Measurements from ENCODE around the gene EGFLAM.

DNA sequence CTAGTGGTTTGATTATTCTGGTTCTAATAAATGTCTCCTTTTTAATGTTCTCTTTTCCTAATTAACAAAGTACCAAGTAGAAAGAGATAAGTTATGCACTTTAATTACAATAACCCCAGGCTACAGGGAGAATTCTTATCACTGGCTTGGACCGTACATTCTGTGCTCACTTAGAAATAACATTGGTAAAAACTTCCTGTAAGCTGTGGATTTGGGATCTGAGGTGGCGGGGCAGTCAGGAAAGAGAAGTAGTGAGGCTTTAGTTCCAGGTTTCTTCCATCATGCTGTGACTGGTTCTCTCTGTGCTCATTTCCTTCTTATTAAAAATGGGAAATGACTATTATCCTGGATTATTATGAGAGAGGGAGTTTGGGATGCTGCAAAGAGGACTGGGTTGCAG, 142.0 kb downstream of the EGFLAM start:
- no peak for TF ChIP-seq EP300 (IDR thresholded peaks at IDR 0.05)
- TF ChIP-seq, protein P1, sequence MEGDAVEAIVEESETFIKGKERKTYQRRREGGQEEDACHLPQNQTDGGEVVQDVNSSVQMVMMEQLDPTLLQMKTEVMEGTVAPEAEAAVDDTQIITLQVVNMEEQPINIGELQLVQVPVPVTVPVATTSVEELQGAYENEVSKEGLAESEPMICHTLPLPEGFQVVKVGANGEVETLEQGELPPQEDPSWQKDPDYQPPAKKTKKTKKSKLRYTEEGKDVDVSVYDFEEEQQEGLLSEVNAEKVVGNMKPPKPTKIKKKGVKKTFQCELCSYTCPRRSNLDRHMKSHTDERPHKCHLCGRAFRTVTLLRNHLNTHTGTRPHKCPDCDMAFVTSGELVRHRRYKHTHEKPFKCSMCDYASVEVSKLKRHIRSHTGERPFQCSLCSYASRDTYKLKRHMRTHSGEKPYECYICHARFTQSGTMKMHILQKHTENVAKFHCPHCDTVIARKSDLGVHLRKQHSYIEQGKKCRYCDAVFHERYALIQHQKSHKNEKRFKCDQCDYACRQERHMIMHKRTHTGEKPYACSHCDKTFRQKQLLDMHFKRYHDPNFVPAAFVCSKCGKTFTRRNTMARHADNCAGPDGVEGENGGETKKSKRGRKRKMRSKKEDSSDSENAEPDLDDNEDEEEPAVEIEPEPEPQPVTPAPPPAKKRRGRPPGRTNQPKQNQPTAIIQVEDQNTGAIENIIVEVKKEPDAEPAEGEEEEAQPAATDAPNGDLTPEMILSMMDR (IDR thresholded peaks at IDR 0.05), result no peak
- no peak for TF ChIP-seq POLR2A (IDR thresholded peaks at IDR 0.05; ENCODE audit: low read depth)

Data from esophagus muscularis mucosa (tissue), 4 donors.